Cardiac fibroblast (primary cell): ENCODE results near the gene MLX.
"Not testable (repeated sequence)": the region's sequence is repeated elsewhere in the genome, so short reads cannot be mapped to it uniquely, and the experiment has no call there.

Source experiments
- DNase-seq, 2 donors: peaks; one replicate each; pipeline versions ENCODE4 v3.0.0 to v3.0.0-alpha.2; 2010; ENCODE audit warnings: low read depth in 2 of 2
- H3K4me3 ChIP-seq, 2 donors: replicated peaks in 1 of 2; 1 replicate in 1 of 2; 2 replicates in 1 of 2; pipeline ENCODE4 v1.5.1; 2011; ENCODE audit warnings: low read depth in 2 of 2, low read length in 2 of 2, mild to moderate bottlenecking in 2 of 2, moderate library complexity in 1 of 2
- TF ChIP-seq, protein P1 (sequence below): IDR thresholded peaks from one replicate; pipeline ENCODE4 v1.5.1; 2011; ENCODE audit warnings: low read depth, mild to moderate bottlenecking, low read length, inconsistent platforms

MLX gene

GRCh38 chr17:42541041-42541833, 25.7 kb upstream of the MLX start:
- H3K4me3 ChIP-seq = no peak overlapping the region
- TF ChIP-seq, protein P1, sequence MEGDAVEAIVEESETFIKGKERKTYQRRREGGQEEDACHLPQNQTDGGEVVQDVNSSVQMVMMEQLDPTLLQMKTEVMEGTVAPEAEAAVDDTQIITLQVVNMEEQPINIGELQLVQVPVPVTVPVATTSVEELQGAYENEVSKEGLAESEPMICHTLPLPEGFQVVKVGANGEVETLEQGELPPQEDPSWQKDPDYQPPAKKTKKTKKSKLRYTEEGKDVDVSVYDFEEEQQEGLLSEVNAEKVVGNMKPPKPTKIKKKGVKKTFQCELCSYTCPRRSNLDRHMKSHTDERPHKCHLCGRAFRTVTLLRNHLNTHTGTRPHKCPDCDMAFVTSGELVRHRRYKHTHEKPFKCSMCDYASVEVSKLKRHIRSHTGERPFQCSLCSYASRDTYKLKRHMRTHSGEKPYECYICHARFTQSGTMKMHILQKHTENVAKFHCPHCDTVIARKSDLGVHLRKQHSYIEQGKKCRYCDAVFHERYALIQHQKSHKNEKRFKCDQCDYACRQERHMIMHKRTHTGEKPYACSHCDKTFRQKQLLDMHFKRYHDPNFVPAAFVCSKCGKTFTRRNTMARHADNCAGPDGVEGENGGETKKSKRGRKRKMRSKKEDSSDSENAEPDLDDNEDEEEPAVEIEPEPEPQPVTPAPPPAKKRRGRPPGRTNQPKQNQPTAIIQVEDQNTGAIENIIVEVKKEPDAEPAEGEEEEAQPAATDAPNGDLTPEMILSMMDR = no peak
- DNase-seq = no peak

GRCh38 chr17:42543190-42544079, 23.5 kb upstream of the MLX start:
- no peak overlapping the region for H3K4me3 ChIP-seq
- TF ChIP-seq, protein P1 = no peak
- DNase-seq = no peak

DNA sequence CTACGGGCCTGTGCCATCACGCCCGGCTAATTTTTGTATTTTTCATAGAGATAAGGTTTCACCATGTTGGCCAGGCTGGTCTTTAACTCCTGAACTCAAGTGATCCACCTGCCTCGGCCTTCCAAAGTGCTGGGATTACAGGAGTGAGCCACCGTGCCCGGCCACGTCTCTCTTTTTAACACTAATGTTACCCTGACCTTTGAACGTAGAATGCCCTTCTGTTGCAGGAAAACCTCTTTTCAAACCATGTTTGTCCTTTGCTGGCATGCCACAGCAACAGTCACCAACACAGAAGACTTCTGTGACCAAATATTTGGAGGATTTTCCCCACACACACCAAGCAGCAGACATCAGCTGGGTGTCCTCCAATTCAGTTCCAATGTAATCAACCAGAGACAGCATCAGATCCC, 22.0 kb upstream of the MLX start:
- TF ChIP-seq, protein P1 = no peak
- H3K4me3 ChIP-seq = no peak overlapping the region
- DNase-seq = no peak

DNA sequence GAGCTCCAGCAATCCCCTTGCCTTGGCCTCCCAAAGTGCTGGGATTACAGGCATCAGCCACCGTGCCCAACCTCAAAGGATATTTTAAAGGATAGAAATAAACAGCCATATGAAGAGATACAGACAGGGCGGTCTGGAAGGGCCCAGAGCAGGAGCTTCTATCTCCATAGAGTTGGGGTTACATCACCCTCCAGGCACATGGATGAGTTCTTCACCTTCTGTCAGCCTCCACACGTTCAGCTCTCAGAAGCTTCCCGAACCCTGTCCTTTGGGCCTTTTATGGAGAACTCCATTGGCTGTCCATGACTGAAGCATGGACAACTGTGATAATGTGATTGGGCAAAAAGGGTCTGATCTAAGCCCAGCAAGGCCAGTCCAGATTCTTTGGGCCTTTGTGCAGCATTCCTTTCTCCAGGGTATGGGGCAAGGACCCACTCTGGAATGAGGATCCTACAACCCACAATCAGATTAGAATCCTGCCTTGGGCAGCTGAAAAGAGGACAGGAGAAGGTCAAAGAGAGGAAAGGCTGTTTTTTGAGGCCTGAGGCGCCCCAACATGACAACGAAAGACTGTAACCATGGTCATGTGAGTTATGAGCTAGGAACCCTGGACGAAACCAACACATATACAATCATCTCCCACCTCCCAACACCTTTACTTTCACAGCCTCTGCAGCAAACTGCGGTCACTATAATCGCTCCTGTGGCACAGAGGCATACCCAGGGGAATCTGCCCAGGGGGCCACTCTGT, 21.0 kb upstream of the MLX start:
- DNase-seq, H3K4me3 ChIP-seq: not testable (repeated sequence)

DNA sequence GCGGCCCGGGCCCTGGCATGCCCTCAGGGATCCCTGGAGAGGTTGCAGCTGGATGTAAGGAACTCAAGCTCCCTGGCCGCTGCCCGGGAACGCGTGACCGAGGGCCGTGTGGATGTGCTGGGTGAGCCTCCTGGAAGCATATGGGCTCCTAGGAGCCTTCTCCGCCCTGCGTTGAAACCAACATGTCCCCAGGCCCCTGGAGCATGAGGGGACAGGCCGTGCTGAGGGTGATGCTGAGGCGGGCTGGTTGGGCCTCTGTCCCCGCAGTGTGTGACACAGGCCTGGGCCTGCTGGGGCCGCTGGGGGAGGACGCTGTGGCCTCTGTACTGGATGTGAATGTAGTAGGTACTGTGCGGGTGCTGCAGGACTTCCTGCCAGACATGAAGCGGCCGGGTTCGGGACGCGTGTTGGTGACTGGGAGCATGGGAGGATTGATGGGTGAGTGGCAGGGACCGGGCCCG, 19.9 kb upstream of the MLX start:
- TF ChIP-seq, protein P1 = no peak
- no peak overlapping the region for H3K4me3 ChIP-seq
- DNase-seq = no peak

GRCh38 chr17:42547698-42548069, 19.2 kb upstream of the MLX start:
- H3K4me3 ChIP-seq = no peak overlapping the region
- no peak for DNase-seq
- TF ChIP-seq, protein P1 = no peak
